Lower leg skin (tissue), 3 donors: Measurements from ENCODE around the gene CBR1.

Source experiments
- CTCF ChIP-seq, 3 donors: fragments of 450-650 bp; IDR thresholded peaks; one replicate each; pipeline ENCODE4 v1.5.1; 2016; ENCODE audit warnings: antibody characterized with exemption in 3 of 3, mild to moderate bottlenecking in 3 of 3, moderate library complexity in 2 of 3
- POLR2A ChIP-seq, 2 donors: fragments of 450-650 bp; IDR thresholded peaks; one replicate each; pipeline ENCODE4 v1.6.1; 2016 to 2017; ENCODE audit warnings: antibody characterized with exemption in 2 of 2, mild to moderate bottlenecking in 1 of 2, moderate library complexity in 1 of 2

DNA sequence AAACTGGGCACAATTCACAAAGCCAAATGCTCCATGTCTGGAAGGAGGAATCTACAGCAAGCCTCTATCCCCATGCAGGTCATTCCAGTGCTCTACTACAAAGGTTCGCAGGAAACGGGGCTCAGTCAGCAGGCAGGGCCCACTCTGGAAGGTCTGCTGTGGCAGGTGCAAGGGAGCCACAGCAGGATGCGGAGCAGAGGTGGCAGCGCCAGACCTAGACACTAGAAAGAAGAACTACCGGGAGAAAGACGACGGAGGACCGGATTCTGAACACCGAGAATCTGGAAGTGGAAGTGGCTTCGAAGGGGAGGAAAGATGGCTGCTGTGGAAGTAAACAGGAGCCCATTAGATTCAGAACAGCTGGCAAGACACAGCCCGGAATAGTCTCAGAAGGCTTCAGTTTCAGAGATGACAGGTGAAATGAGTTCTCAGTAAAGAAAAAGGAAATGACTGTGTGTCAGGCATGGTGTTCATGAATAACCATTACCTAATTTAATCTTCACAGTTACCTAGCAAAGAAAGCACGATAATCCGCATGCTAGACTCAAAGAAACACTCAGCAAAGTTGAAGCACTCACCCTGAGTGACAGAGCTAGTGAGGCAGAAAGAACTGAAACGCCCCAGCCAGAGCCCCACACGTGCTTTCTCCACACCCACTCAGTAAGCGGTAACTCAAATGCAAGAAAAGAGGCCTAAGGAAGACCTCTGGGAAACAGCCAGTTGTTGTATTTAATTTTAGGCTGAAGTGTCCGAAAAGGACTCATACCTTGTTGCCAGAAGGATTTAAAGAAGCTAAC lies 30.9 kb upstream of the CBR1 start:
- TF ChIP-seq POLR2A (IDR thresholded peaks at IDR 0.05) (no peak), CTCF (IDR thresholded peaks at IDR 0.05) (no peak)
